HG03575 (cell line): ENCODE results near the gene MAST4.
A peak's percentile ranks its signal among the peaks of the same experiment; 100 is the strongest.

ENCODE experiments used
- ATAC-seq: cut with Tn5 transposase; IDR thresholded peaks from one replicate; pipeline ENCODE4 v1.9.1; 2021; ENCODE audit not compliant: unreplicated experiment, insufficient number of reproducible peaks, low FRiP score; ENCODE audit errors: extremely low read depth

The MAST4 gene

DNA sequence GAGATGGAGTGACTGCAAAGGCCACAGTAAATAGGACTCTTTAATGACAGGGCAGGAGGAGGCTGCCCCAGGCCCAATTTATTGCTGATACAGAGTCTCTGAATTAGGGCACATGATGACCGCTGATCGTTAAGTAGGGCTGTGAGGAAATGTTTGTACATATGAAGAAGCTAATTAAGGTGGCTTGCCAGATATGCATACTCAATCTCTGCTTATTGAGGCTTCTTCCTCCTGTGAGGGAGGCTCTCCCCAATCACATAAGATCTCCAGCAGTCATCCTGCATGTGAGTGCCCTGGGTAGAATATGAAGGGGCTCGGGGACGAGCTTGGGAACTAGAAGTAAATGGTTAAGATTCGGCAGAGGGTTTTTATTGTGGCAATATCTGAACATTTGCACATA is 608.6 kb downstream of the MAST4 start:
- no peak for ATAC-seq

DNA sequence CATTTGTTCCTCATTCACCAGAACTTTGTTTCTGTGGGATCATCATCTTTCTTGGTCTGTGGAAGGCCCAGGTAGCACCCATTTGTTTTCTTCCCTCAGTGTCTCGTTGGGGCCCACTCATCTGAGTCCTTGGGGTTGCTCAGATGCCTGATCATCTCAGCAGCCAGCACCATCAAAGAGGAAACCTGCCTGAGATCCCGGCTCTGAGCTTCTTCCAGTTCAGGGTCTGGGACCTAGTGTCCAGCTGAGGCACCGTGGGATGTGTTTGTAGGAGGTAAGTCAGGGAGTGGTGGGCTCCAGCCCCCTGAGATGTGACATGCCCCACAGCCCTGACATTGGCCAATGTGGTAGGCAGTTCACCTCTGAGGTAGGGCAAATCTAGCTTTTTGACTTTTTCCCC is 609.8 kb downstream of the MAST4 start:
- no peak for ATAC-seq

DNA sequence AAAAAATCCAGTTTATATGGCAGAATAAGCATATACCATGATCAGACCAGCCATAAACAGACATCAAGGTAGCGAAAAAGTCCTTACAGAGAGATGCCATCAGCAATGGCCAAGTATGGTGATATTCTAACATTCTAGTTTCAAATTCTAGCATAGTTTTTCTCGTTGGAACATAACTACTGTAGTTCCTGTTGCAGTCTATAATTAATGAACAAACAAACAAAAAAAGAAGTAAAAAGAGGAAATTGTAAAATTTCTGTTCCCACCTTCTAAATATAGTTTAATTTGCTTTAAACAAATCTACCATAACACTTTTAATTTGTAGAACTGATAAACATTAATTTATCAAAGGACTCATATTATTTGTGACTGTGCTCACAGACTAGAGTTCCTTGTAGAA is 610.3 kb downstream of the MAST4 start:
- peak; percentile 22 for ATAC-seq

- ATAC-seq, result peak; percentile 83
Measured at GRCh38 chr5:67206929-67207328, 610.7 kb downstream of the MAST4 start.

DNA sequence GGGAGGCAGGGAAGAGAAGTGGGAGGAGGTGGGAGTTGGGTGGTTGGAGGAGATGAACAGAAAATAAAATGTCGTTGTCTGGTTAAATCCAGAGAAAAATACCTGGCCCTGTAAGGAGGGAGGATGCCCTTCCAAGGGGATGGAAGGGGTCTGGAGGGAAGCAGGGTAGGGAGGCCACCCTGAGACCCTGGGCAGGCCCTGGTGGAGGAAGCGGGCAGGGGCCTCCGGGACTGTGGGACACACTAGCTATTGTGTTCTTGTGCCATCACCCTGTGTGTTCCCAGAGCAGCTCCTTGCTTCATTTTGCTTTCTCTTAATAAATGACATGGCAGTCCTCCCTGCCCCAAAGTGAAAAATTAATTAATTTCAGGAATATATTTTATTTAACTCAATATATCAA is 612.2 kb downstream of the MAST4 start:
- ATAC-seq, result no peak

GRCh38 chr5:67209141-67209771 is 613.1 kb downstream of the MAST4 start:
- no peak for ATAC-seq

DNA sequence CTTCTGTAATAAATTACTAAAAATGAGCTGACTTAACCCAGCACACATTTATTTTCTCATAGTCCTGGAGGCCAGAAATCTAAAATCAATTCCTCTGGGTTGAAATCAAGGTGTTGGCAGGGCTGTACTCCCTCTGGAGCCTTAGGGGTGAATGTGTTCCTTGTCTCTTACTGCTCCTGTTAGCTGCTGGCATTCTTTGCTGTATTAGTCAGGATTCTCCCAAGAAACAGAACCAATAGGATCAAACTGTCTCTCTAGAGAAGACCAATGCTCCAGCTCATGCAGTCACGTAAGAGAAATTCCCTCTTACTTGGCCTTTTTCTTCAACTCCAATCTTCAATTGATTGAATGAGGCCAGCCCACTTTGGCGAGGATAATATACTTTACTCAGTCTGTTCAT is 615.7 kb downstream of the MAST4 start:
- no peak for ATAC-seq

- no peak for ATAC-seq
Measured at GRCh38 chr5:67214036-67214435, 617.8 kb downstream of the MAST4 start.

DNA sequence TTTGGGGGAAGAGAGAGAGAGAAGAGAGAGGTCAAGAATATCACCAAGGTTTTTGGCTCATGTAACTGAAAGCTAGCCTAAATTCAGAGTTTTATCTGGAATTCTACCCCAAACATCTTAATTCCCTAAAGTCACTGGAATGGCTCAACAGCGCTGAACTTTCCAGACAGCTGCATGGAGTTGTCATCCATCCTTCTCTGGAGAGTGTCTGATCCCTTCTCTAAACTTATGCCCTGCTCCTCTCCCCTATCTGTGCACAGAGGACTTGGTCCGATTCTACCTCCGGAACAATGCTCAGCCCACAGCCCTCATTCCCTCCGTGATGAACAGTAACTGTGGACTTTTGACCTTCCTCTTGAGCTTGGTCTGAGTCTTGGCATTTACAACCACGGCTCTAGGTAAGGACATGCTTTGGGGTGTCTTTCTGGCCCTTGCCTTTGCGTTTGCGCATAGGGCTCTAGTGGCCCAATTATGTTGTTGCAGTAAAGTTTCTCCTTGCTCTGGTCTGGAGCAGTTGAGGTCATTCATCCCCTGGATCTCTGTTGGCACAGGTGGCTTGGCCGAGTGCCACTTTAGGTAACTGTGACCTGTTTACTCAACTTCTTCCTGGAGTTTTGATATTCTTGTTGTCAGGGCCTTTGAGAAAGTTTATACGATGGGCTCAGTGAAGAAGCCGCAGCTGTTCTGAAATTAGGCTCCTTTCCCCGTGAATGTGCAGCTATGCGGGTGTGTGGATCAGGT is 618.7 kb downstream of the MAST4 start:
- ATAC-seq, result no peak

- ATAC-seq, result peak; percentile 99
Measured at GRCh38 chr5:67215519-67216471, 619.6 kb downstream of the MAST4 start.

GRCh38 chr5:67216564-67216963 is 620.4 kb downstream of the MAST4 start:
- ATAC-seq, result no peak
